Gastrocnemius medialis (tissue), 4 donors: Measurements from ENCODE around the gene TNFAIP3. TPM values are rescaled to one million over a fixed set of nuclear protein-coding genes. Genes with fewer than 3 reads are reported as not detected.

Experiments
- ATAC-seq, 2 donors: fragments of 150-250 bp; one replicate each; pipeline ENCODE4 v1.9.1; 2016
- DNase-seq, 2 donors: peaks; one replicate each; pipeline ENCODE4 v3.0.0-alpha.2; 2019
- H3K27ac ChIP-seq, 4 donors: fragments of 200-600 bp; sonication (generic); 1 replicate in 1 of 4; 2 replicates in 3 of 4; pipeline ENCODE4 v1.5.1; 2016 to 2018; ENCODE audit warnings: mild to moderate bottlenecking in 2 of 4, moderate library complexity in 1 of 4
- H3K27me3 ChIP-seq, 3 donors: fragments of 200-600 bp; sonication (generic) in 2 of 3; 1 replicate in 1 of 3; 2 replicates in 2 of 3; pipeline versions ENCODE4 v1.5.1 to v1.6.0; 2016 to 2019; ENCODE audit warnings: mild to moderate bottlenecking in 1 of 3, moderate library complexity in 1 of 3
- H3K36me3 ChIP-seq, 2 donors: fragments of 200-600 bp; sonication (generic) in 1 of 2; one replicate each; pipeline ENCODE4 v1.5.1; 2017 to 2018
- H3K4me1 ChIP-seq, 2 donors: fragments of 200-600 bp; sonication (generic) in 1 of 2; one replicate each; pipeline ENCODE4 v1.5.1; 2016 to 2017; ENCODE audit warnings: mild to moderate bottlenecking in 2 of 2
- H3K4me3 ChIP-seq, 4 donors: fragments of 200-600 bp; sonication (generic) in 3 of 4; 1 replicate in 1 of 4; 2 replicates in 3 of 4; pipeline ENCODE4 v1.5.1; 2016 to 2019; ENCODE audit warnings: mild to moderate bottlenecking in 2 of 4
- H3K9me3 ChIP-seq, 3 donors: fragments of 200-600 bp; sonication (generic) in 2 of 3; 1 replicate in 1 of 3; 2 replicates in 2 of 3; pipeline ENCODE4 v1.5.1; 2016 to 2019
- CTCF ChIP-seq, 5 experiments: fragments of 450-650 bp in 3 of 5; fragments of 200-600 bp in 2 of 5; sonication (generic) in 2 of 5; IDR thresholded peaks in 4 of 5; conservative IDR thresholded peaks in 1 of 5; 1 replicate in 4 of 5; 2 replicates in 1 of 5; pipeline ENCODE4 v1.5.1; 2016 to 2019; ENCODE audit warnings: antibody characterized with exemption in 5 of 5, mild to moderate bottlenecking in 3 of 5, moderate library complexity in 3 of 5
- POLR2A ChIP-seq, 2 donors: fragments of 450-650 bp; IDR thresholded peaks; one replicate each; pipeline ENCODE4 v1.6.1; 2017; ENCODE audit warnings: antibody characterized with exemption in 2 of 2, mild to moderate bottlenecking in 2 of 2, moderate library complexity in 2 of 2
- in situ Hi-C, 4 donors: fragments of 200-750 bp; cut with MboI; loops; one replicate each; pipeline versions ENCODE4 v1.15.0 to v1.8.0; 2017; ENCODE audit warnings: low sequenced_read_pairs in 4 of 4
- intact Hi-C: fragments of 100-400 bp; cut with DNase I; formaldehyde crosslinking; loops from one replicate; pipeline ENCODE4 v1.15.1; 2023; ENCODE audit warnings: low total_unique reads
- total RNA-seq, 4 donors: library from RNA; depleted of rRNA; stranded (reverse); fragments of >200 nt; gene quantifications; one replicate each; pipeline versions ENCODE4 v1.1.0 to v1.2.3, GENCODE V29; 2016

Gene TNFAIP3
- total RNA-seq, 4 donors from 2014 or later = 2.6 to 7.1 (median 4.7) TPM

- DNase-seq (no peak), ATAC-seq (no peak)
- no peak for TF ChIP-seq CTCF (IDR thresholded peaks at IDR 0.05 in 4 of 5, conservative IDR thresholded peaks at IDR 0.05 in 1 of 5)
- TF ChIP-seq POLR2A (IDR thresholded peaks at IDR 0.05) = no peak
- intact Hi-C loops (no loop called here), in situ Hi-C loops (loop anchor here in 1 of 4 donors (5.0 to 10.0 kb wide), 2 partner anchors 65 to 173 kb away; no protein-coding TSS in a partner anchor)
- Histone ChIP-seq H3K36me3 (peaks cover 5 to 76% of the 10 kb centered on the region in 2 donors), H3K9me3 (no peaks in the 10 kb centered on the region), H3K27me3 (no peaks in the 10 kb centered on the region), H3K4me3 (no peak overlapping the region), H3K27ac (peak overlapping the region in 1 of 4 donors; percentile 28), H3K4me1 (no peaks in the 10 kb centered on the region)
Observed at GRCh38 chr6:137879885-137880745, 13.1 kb downstream of the TNFAIP3 start.

GRCh38 chr6:137880746-137881521, 13.9 kb downstream of the TNFAIP3 start:
- Histone ChIP-seq H3K9me3 (no peaks in the 10 kb centered on the region), H3K4me1 (no peaks in the 10 kb centered on the region), H3K4me3 (no peak overlapping the region), H3K27ac (no peak overlapping the region), H3K36me3 (peaks cover 5 to 69% of the 10 kb centered on the region in 2 donors), H3K27me3 (no peaks in the 10 kb centered on the region)
- ATAC-seq (no peak), DNase-seq (no peak)
- intact Hi-C loops (no loop called here), in situ Hi-C loops (no loop called here)
- no peak for TF ChIP-seq CTCF (IDR thresholded peaks at IDR 0.05 in 4 of 5, conservative IDR thresholded peaks at IDR 0.05 in 1 of 5)

- no peak overlapping the region for H3K27ac ChIP-seq
- no peaks in the 10 kb centered on the region for H3K27me3 ChIP-seq
- no peak for ATAC-seq
- H3K4me3 ChIP-seq = no peak overlapping the region
- H3K4me1 ChIP-seq = no peaks in the 10 kb centered on the region
- intact Hi-C loops (no loop called here), in situ Hi-C loops (no loop called here)
- no peak for TF ChIP-seq POLR2A (IDR thresholded peaks at IDR 0.05)
- TF ChIP-seq CTCF (IDR thresholded peaks at IDR 0.05 in 4 of 5, conservative IDR thresholded peaks at IDR 0.05 in 1 of 5) = no peak
- no peak for DNase-seq
- H3K36me3 ChIP-seq = peaks cover 5 to 64% of the 10 kb centered on the region in 2 donors
- H3K9me3 ChIP-seq = no peaks in the 10 kb centered on the region
Observed at GRCh38 chr6:137881522-137881886, 14.4 kb downstream of the TNFAIP3 start.

GRCh38 chr6:137882225-137882961, 15.3 kb downstream of the TNFAIP3 start:
- H3K27ac ChIP-seq = no peak overlapping the region
- no peaks in the 10 kb centered on the region for H3K27me3 ChIP-seq
- intact Hi-C loops = no loop called here
- H3K9me3 ChIP-seq = no peaks in the 10 kb centered on the region
- no peak overlapping the region for H3K4me3 ChIP-seq
- in situ Hi-C loops = no loop called here
- TF ChIP-seq CTCF (IDR thresholded peaks at IDR 0.05 in 4 of 5, conservative IDR thresholded peaks at IDR 0.05 in 1 of 5) (no peak), POLR2A (IDR thresholded peaks at IDR 0.05) (no peak)
- peaks cover 5 to 55% of the 10 kb centered on the region in 2 donors for H3K36me3 ChIP-seq
- DNase-seq (no peak), ATAC-seq (no peak)
- no peaks in the 10 kb centered on the region for H3K4me1 ChIP-seq
